HepG2 (cell line): ENCODE measurements around the gene ZNF428. TPM values are rescaled to one million over a fixed set of nuclear protein-coding genes. Genes with fewer than 3 reads are reported as not detected.

Source experiments
- ATF7-NPFF ChIP-seq: sonication (generic); formaldehyde crosslinking; IDR thresholded peaks from 2 replicates; pipeline ENCODE4 v1.8.1; 2023; ENCODE audit warnings: mild to moderate bottlenecking, low read depth, missing genetic modification reagents, moderate library complexity
- NONO ChIP-seq, 2 experiments: fragments of 450-650 bp in 1 of 2; sonication (generic) in 1 of 2; formaldehyde crosslinking in 1 of 2; IDR thresholded peaks in 1 of 2; conservative IDR thresholded peaks in 1 of 2; 2 replicates each; pipeline versions ENCODE4 v1.6.1 to v1.8.0; 2017 to 2022; ENCODE audit warnings: mild to moderate bottlenecking in 1 of 2, missing genetic modification reagents in 1 of 2, moderate library complexity in 1 of 2
- SIX4 ChIP-seq: sonication (generic); formaldehyde crosslinking; IDR thresholded peaks from 2 replicates; pipeline ENCODE4 v1.4.0; 2020; ENCODE audit warnings: missing genetic modification reagents
- TEF ChIP-seq: sonication (generic); formaldehyde crosslinking; IDR thresholded peaks from 2 replicates; pipeline ENCODE4 v1.5.0; 2020; ENCODE audit warnings: missing genetic modification reagents
- THAP11 ChIP-seq: IDR thresholded peaks from 2 replicates; pipeline ENCODE4 v1.6.1; 2016; ENCODE audit warnings: missing biosample characterization, missing genetic modification reagents
- ZBTB34 ChIP-seq: sonication (generic); formaldehyde crosslinking; IDR thresholded peaks from 2 replicates; pipeline ENCODE4 v1.8.0; 2022; ENCODE audit warnings: mild to moderate bottlenecking, missing genetic modification reagents
- ZHX2 ChIP-seq, 2 experiments: sonication (generic) in 1 of 2; formaldehyde crosslinking in 1 of 2; IDR thresholded peaks; 2 replicates each; pipeline versions ENCODE4 v1.6.1 to v1.9.0; 2014 to 2022; ENCODE audit warnings: antibody characterized with exemption in 1 of 2, borderline replicate concordance in 1 of 2, inconsistent platforms in 1 of 2, low read depth in 1 of 2, missing genetic modification reagents in 1 of 2
- ZMYM4 ChIP-seq: sonication (generic); formaldehyde crosslinking; IDR thresholded peaks from 2 replicates; pipeline ENCODE4 v1.8.1; 2023; ENCODE audit warnings: mild to moderate bottlenecking, missing genetic modification reagents
- ZNF142 ChIP-seq: sonication (generic); formaldehyde crosslinking; IDR thresholded peaks from 2 replicates; pipeline ENCODE4 v1.4.0; 2020; ENCODE audit warnings: missing genetic modification reagents
- ZNF224 ChIP-seq: sonication (generic); formaldehyde crosslinking; IDR thresholded peaks from 2 replicates; pipeline ENCODE4 v1.5.0; 2020; ENCODE audit warnings: mild to moderate bottlenecking, missing genetic modification reagents
- ZNF275 ChIP-seq: sonication (generic); formaldehyde crosslinking; IDR thresholded peaks from 2 replicates; pipeline ENCODE4 v1.8.0; 2022; ENCODE audit warnings: missing genetic modification reagents, mild to moderate bottlenecking, inconsistent platforms, borderline replicate concordance
- polyA plus RNA-seq, 8 experiments: library from polyadenylated mRNA; depleted of rRNA in 3 of 8; stranded (reverse) in 7 of 8; unstranded in 1 of 8; fragments of >200 nt; fragmentation: Illumina TruSeq in 4 of 8; extraction: Trizol in 4 of 8; gene quantifications; 2 replicates each; pipeline versions ENCODE4 v1.2.1 to v1.2.3, GENCODE V29; 2011 to 2016; ENCODE audit warnings: low read depth in 4 of 8, missing spikeins in 1 of 8, mixed read lengths in 1 of 8; ENCODE audit not compliant: insufficient read depth in 1 of 8
- total RNA-seq, 5 experiments: library from RNA; depleted of rRNA; stranded (reverse); fragments of >200 nt; fragmentation: Illumina TruSeq; extraction: Trizol; gene quantifications; 2 replicates each; pipeline ENCODE4 v1.2.3, GENCODE V29; 2016; ENCODE audit warnings: low read depth in 1 of 5

Gene ZNF428
- total and polyA plus RNA-seq, 2 of the 13 experiments (the other 11 are each of a cell fraction or from before 2014, with no cell fraction given), result 10.4 to 26.9 TPM

GRCh38 chr19:43619262-43620060 lies at the start of gene ZNF428 (continued):
- 0 out of 2 replicates have a peak, but pooled peaks have one; percentile 2 for TF ChIP-seq ZHX2 (IDR thresholded peaks at IDR 0.05; ENCODE audit: low read depth)
- TF ChIP-seq ZHX2 (CRISPR knock-in tag; IDR thresholded peaks at IDR 0.05; ENCODE audit: borderline replicate concordance), result peak; percentile 95
- TF ChIP-seq ZNF275, result peak; percentile 78
- no peak; the same call in 1 of the 2 replicates for TF ChIP-seq SIX4
- TF ChIP-seq ZNF224 (CRISPR knock-in tag), result peak; percentile 74
- TF ChIP-seq ATF7-NPFF, result peak; percentile 77
- peak; percentile 86 for TF ChIP-seq THAP11 (CRISPR knock-in tag)
- TF ChIP-seq ZMYM4 (CRISPR knock-in tag), result peak; percentile 10; the same call in 1 of the 2 replicates
- TF ChIP-seq ZBTB34 (CRISPR knock-in tag), result peak; percentile 76; the same call in 1 of the 2 replicates
- TF ChIP-seq NONO (IDR thresholded peaks at IDR 0.05), result no peak
- TF ChIP-seq NONO (CRISPR knock-in tag; conservative IDR thresholded peaks at IDR 0.05), result peak; percentile 96
- peak; percentile 90 for TF ChIP-seq ZNF142
- TF ChIP-seq TEF (CRISPR knock-in tag), result peak; percentile 84
